Right ventricle myocardium inferior (tissue), 1 donor: ENCODE measurements around the gene MYT1. TPM values are rescaled to one million over a fixed set of nuclear protein-coding genes. Genes with fewer than 3 reads are reported as not detected.
"Not testable (repeated sequence)": the region's sequence is repeated elsewhere in the genome, so short reads cannot be mapped to it uniquely, and the experiment has no call there.

ENCODE experiments used
- ATAC-seq: fragments of 200-7000 bp; cut with Tn5 transposase; one replicate; pipeline ENCODE4 v1.9.1; 2020; ENCODE audit warnings: mild to moderate bottlenecking, moderate library complexity
- DNase-seq: peaks from one replicate; pipeline ENCODE4 v3.0.0; 2021; ENCODE audit errors: missing footprints
- intact Hi-C: fragments of 100-400 bp; cut with DNase I; formaldehyde crosslinking; loops from one replicate; pipeline ENCODE4 v1.11.0; 2022
- total RNA-seq: library from RNA; stranded (reverse); fragmentation: NEBNext Ultra II Directional; extraction: Animal tissue kit (Norgen Biotek cat#: 25700); gene quantifications from one replicate; pipeline ENCODE4 v1.2.1, GENCODE V29; 2021
- donor health status: DM: no; HTN: yes; CAD: no; lungs with severe emphysema.

Gene MYT1
- total RNA-seq, 1 donor from 2014 or later: 0.16 TPM

GRCh38 chr20:64269604-64270411 lies 105.6 kb downstream of the MYT1 start:
- ATAC-seq: peak; percentile 9
- intact Hi-C loops: no loop called here
- peak; percentile 60 for DNase-seq

- DNase-seq (peak; percentile 34), ATAC-seq (no peak)
- intact Hi-C loops: no loop called here
These were observed 107.4 kb downstream of the MYT1 start for GRCh38 chr20:64271636-64272035.

- no peak for ATAC-seq
- peak; percentile 34 for DNase-seq
- intact Hi-C loops: no loop called here
These were observed 108.9 kb downstream of the MYT1 start for GRCh38 chr20:64273109-64273508.

GRCh38 chr20:64276817-64277216 lies 112.6 kb downstream of the MYT1 start:
- DNase-seq (no peak), ATAC-seq (no peak)
- intact Hi-C loops: no loop called here

- intact Hi-C loops: no loop called here
- DNase-seq: no peak
- no peak for ATAC-seq
These were observed 113.5 kb downstream of the MYT1 start for GRCh38 chr20:64277571-64278316.

GRCh38 chr20:64278317-64278681 lies 114.0 kb downstream of the MYT1 start:
- intact Hi-C loops: no loop called here
- no peak for DNase-seq
- peak; percentile 13 for ATAC-seq

GRCh38 chr20:64279826-64280459 lies 115.7 kb downstream of the MYT1 start:
- ATAC-seq (no peak), DNase-seq (peak; percentile 50)

GRCh38 chr20:64280460-64280843 lies 116.2 kb downstream of the MYT1 start:
- DNase-seq (no peak), ATAC-seq (peak; percentile 28)

More at GRCh38 chr20:64279826-64280459, 115.7 kb downstream of the MYT1 start:
- intact Hi-C loops: no loop called here

GRCh38 chr20:64283646-64284045 lies 119.4 kb downstream of the MYT1 start:
- ATAC-seq (no peak), DNase-seq (no peak)
- intact Hi-C loops: no loop called here

More at GRCh38 chr20:64280460-64280843, 116.2 kb downstream of the MYT1 start:
- intact Hi-C loops: no loop called here

GRCh38 chr20:64285579-64286446 lies 121.6 kb downstream of the MYT1 start:
- intact Hi-C loops: not testable (repeated sequence)
- DNase-seq (peak; percentile 85), ATAC-seq (peak; percentile 82)

- DNase-seq, intact Hi-C loops: not testable (repeated sequence)
- ATAC-seq: peak; percentile 28
These were observed 122.4 kb downstream of the MYT1 start for GRCh38 chr20:64286447-64287263.

- intact Hi-C loops, DNase-seq, ATAC-seq: not testable (repeated sequence)
These were observed 123.0 kb downstream of the MYT1 start for GRCh38 chr20:64287264-64287590.

Other genes starting within 250 kb of the MYT1 start
- 52.0 TPM for gene UCKL1, start 208.0 kb upstream of the MYT1 start, total RNA-seq
- gene ZNF512B, start 194.5 kb upstream of the MYT1 start, total RNA-seq: 12.2 TPM
- 5.7 TPM for gene SAMD10, start 184.8 kb upstream of the MYT1 start, total RNA-seq
- 46.4 TPM for gene PRPF6, start 183.3 kb upstream of the MYT1 start, total RNA-seq
- gene C20orf204, start 128.3 kb upstream of the MYT1 start, total RNA-seq: 0.30 TPM
- 38.4 TPM for gene SOX18, start 114.8 kb upstream of the MYT1 start, total RNA-seq
- 39.0 TPM for gene TCEA2, start 101.3 kb upstream of the MYT1 start, total RNA-seq
- 6.6 TPM for gene RGS19, start 84.9 kb upstream of the MYT1 start, total RNA-seq
- 0.49 TPM for gene OPRL1, start 84.4 kb upstream of the MYT1 start, total RNA-seq
- not detected for gene LKAAEAR1, start 80.1 kb upstream of the MYT1 start, total RNA-seq
- not detected for gene NPBWR2, start 56.9 kb upstream of the MYT1 start, total RNA-seq
- gene PCMTD2, start 91.3 kb downstream of the MYT1 start, total RNA-seq: 71.0 TPM